DMS153 treated with DMSO at 0.1 percent for 48 hours (cell line): ENCODE results near the gene TAPBPL.
"Not testable (repeated sequence)": the region's sequence is repeated elsewhere in the genome, so short reads cannot be mapped to it uniquely, and the experiment has no call there.

Experiments used
- DNase-seq: peaks from one replicate; lab custom pipeline; 2025; ENCODE audit not compliant: unreplicated experiment; lab: John Stamatoyannopoulos, UW

The TAPBPL gene, protein sequence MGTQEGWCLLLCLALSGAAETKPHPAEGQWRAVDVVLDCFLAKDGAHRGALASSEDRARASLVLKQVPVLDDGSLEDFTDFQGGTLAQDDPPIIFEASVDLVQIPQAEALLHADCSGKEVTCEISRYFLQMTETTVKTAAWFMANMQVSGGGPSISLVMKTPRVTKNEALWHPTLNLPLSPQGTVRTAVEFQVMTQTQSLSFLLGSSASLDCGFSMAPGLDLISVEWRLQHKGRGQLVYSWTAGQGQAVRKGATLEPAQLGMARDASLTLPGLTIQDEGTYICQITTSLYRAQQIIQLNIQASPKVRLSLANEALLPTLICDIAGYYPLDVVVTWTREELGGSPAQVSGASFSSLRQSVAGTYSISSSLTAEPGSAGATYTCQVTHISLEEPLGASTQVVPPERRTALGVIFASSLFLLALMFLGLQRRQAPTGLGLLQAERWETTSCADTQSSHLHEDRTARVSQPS

DNA sequence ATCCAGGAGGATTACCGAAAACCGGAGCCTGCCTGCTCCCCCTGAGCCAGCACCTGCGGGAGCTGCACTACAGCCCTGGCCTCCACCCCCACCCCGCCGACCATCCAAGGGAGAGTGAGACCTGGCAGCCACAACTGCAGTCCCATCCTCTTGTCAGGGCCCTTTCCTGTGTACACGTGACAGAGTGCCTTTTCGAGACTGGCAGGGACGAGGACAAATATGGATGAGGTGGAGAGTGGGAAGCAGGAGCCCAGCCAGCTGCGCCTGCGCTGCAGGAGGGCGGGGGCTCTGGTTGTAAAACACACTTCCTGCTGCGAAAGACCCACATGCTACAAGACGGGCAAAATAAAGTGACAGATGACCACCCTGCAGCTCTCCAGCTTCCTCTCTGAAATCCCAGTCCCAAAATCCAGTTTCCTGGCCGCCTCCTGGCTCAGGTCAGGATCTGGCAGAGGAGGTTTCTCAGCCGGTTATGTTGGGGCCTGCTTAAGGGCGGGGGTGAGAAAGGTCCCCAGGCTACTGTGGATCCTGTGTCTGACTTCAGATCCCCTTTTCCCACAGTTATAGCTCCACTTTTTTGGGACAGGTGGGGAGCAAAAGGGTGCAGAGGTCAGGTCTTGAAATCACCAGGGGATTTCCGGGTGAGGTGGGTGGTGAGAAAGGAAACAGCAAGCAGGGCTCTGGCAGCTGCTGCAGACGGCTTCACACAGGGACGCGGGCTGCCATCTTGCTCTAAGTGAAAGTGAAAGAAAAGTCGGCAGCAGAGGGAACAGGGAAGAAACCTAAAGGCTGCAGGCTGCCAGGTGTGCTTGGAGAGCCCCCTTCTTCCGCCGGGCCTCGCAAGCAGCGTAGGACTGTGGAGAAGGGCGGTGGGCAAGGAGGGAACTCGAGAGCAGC lies at the start of gene TAPBPL:
TAPBPL (plus strand) TSS at position 695 of the 897 bp plus-strand sequence. CDS start 207 bp downstream, outside the sequence.
- DNase-seq: peak; percentile 84

DNA sequence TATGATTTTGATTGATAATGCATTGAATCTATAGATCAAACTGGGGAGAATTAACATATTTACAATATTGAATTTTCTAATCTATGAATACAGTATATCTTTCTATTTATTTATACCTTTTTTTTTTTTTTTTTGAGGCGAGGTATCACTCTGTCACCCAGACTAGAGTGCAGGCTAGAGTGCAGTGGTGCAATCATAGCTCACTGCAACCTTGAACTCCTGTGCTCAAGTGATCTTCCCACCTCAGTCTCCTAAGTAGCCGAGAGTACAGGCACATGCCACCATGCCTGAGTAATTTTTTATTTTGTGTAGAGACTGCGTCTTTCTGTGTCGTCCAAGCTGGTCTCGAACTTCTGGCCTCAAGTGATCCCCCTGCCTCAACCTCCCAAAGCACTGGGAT lies 47.5 kb upstream of the TAPBPL start:
- no peak for DNase-seq

DNA sequence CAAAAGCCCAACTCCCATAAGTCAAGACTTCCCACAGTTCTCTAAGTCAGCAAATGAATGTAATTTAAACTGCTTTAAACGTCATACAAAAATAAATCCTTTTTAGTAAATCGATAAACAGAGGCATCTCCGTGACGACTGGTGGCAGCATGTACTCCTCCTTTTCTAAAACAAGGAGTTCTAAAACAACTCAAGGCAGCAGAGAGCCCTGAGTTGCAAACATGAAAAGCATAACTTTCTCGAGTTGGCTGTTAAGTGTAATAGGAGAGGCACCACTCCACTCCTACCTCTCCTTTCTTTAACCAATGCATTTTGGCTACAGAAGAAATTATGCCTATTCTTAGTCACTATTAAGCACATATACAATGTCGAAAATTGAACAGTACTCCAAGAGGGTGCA lies 45.9 kb upstream of the TAPBPL start:
- DNase-seq: no peak

DNA sequence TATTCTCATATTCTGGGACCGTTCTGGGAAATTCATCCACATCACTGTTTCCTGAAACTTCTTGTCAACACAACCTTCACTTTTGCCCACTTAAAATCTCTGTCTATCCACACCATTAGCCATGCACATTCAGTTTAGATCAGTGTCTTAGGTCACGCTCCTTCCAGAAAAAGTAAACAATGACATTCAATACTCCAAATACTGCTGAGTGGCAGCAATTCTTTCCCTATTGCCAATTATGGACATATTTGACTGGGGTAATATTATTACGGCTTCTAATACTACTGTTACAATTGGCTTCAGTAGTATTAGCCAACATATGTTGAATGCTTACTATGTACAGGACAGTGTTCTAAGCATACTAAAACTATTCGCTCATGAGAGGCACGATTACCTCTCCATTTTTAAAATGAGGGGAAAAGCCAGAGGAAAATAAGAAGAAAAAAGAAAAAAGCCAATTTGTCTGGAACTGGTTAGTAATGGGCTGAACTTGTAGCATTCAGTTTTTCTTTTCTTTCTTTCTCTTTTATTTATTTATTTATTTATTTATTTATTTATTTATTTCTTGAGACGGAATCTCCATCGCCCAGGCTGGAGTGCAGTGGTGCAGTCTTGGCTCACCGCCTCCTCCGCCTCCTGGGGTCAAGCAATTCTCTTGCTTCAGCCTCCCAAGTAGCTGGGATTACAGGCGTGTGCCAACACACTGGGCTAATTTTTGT lies 44.4 kb upstream of the TAPBPL start:
- no peak for DNase-seq

DNA sequence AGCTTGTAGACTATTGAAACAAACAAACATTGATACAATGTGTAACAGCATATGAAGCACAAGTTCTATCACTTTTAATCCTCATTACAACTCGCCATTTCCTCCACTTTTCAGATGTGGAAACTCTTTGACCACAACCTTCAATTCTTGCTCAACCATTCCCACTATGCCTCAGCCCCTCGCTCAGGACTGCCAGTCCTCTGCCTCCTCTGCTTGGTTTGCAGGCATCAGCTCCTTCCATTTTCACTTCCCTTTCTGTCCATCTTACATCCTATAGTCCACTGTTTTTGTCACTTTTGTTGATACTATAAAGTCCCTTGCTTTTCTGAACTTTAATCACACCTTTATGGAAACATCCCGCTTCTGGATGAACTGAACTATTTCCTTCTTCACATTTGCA lies 35.2 kb upstream of the TAPBPL start:
- no peak for DNase-seq

DNA sequence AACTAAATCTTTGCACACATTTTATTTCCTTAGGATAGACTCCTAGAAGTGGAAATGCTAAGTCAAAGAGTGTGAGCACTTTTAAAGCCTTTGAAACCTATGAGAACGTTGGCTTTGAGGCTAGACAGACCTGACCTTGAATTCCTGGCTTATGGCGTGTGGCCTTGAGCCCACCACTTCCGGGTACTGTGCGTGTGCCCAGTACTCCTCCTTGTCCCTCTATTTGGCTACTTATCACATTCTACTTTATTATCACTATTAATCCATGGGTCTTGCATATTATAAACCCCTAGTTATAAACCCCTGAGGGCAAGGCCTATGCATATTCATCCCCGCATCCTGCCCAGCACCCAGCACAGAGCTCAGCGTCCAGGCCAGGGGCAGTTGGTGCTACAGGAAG lies 33.0 kb upstream of the TAPBPL start:
- no peak for DNase-seq

DNA sequence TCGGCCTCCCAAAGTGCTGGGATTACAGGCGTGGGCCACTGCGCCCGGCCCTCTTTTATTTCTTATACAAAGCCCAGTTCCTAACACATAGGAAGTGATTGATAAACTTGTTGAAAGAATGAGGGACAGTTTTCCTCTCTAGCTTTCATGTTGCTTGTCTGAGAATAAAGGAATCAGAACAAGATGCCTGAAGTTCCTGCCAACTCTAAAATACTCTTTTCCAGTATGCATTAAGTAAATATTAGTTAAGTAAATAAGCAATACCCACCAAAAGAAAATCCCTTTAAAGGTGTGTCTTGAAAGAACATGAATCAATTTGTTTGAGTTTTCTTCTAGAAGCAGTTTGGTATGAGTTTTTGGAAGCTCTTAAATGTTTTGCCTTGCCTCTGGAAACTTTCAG lies 31.5 kb upstream of the TAPBPL start:
- no peak for DNase-seq

DNA sequence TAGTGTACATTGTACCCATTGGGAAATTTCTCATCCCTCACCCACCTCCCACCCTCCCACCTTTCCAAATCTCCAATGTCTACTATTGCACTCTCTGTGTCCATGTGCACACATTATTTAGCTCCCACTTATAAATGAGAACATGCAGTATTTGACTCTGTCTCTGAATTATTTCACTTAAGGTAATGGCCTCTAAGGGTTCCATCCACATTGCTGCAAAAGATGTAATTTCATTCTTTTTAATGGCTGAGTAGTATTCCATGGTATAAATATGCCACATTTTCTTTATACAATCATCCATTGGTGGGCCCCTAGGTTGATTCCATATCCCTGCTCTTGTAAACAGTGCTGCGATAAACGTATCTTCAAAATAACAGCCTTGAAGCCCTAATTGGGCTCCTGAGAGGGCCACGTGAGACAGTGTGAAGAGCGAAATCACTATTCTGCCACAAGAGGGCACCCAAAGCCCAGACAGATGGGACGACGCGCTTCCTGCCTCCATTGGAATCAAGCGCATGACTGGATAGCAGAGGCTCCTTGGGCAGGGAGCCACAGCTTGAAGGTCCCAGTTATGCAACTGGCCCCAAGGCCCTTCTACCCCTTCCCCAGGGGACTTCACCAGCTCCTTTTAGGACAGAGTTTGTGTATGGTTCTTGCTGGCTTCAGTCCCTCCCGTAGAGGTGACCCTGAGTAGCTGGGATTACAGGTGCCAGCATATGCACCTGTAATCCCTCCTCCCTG lies 28.4 kb upstream of the TAPBPL start:
- peak; percentile 86 for DNase-seq

DNA sequence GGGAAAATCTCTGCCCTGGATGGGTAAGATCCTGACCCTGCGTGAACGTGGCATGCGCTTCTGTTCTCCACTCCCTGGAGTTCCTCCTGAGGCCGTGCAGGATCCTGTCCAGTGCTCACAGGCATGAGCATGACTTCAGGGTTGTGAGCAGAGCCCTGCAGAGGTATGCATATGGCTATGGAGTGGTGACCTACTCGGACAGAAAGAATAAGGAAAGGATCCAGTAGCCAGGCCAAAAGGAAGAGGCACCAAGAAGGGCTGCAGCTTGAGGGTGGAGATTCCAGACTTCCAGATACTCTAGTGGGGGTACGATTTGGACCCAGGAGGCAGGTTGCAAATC lies 27.9 kb upstream of the TAPBPL start:
- no peak for DNase-seq

DNA sequence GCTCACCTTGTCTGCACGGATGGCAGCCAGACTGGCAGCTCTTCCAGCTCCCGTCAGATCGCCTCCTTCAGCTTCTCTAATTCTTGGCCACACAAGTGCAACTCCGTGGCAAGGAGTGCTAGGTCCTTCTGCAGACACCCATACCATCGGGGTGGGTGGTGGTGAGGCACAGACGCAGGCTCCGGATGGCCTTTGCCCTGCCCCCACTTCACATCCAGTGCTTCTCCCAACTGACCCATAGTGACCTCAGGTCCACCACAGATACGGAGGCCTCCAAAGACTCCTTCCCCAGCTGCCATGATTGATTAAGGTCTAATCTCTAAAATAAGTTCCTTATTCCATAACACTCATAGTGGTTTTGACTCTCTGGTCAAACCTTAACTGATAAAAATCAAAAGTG lies 27.0 kb upstream of the TAPBPL start:
- no peak for DNase-seq

DNA sequence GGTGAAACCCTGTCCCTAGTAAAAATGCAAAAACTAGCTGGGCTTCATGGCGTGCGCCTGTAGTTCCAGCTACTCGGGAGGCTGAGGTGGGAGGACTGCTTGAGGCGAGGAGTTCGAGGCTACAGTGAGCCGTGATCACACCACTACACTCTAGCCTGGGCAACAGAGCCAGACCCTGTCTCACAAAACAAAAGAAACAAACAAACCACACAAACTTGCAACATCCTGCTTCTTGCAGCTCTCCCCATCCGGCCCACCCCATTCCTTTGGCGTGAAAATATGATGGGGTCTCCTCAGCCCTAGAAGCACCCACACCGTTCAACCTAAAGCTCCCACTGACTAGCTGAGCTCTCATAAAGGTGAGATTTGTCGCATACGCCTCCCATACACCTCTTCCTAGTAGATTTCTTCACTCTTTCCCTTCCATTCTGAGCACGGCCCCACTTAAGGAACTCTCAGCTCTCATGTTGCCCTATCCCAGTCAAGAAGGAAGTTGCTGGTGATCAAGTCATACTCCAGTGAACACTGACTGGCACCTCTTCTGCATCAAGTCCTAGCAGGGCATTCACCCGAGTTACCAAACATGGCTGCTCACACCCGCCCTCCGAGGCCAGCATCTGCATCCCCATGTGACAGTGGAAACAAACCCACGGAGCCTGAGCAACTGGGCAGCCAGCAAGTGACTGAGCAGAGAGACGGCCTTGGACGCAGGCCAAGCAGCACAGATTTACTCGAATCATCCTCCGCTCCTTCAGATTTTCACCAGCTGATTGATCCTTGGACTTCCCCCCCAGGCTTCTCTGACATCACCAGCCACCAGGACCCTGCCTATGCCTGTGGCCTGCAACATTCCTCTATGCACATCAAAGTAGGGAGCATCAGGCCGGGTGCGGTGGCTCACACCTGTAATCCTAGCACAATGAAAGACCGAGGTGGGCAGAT lies 26.0 kb upstream of the TAPBPL start:
- no peak for DNase-seq

DNA sequence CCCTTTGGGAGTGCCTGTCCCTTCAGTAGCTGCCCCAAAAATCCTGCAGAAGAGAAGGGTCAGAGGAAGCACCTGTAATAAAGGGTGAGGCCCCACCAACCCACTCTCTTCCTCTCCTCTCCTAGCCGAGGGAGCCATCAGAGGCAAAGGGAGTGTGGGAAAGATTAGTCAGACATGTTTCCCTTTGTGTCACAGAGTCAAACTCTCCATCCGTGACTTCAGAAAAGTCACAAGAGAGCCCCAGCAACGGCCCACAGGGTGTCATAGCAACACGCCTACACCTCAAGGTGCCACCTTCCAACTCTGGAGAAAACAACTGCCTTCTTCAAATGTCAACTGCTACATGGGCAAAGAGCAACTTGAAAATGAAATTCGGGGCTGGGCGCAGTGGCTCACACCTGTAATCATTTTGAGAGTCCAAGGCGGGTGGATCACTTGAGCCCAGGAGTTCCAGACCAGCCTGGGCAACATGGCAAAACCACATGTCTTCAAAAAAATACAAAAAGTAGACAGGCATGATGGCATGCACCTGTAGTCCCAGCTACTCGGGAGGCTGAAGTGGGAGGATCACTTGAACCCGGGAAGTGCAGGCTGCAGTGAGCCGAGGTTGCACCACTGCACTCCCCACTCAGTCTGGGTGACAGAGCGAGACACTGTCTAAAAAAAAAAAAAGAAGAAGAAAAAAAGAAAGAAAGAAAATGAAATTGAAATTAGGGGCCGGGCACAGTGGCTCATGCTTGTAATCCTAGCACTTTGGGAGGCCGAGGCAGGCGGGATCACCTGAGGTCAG lies 24.8 kb upstream of the TAPBPL start:
- no peak for DNase-seq

DNA sequence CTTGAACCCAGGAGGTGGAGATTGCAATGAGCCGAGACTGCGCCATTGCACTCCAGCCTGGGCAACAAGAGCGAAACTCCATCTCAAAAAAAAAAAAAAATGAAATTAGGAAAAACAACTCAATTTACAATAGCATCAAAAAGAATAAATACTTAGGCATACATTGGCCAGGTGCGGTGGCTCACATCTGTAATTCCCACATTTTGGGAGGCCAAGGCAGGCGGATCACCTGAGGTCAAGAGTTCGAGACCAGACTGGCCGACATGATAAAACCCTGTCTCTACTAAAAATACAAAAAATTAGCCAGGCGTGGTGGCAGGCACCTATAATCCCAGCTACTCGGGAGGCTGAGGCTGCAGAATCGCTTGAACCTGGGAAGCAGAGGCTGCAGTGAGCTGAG lies 24.0 kb upstream of the TAPBPL start:
- DNase-seq: not testable (repeated sequence)

DNA sequence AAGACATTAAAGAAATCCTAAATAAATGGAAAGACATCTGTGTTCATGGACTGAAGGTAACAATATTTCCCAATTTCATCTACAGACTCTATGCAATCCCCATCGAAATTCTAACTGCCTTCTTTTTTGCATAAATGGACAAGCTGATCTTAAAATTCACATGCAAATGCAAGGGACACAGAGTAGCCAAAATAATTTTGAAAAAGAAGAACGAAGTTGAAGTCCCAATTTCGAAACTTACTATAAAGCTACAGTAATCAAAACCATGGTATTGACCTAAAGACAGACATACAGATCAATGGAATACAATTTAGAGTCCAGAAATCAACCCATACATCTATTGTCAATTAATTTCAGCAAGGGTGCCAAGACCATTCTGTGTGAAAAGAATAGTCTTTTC lies 23.5 kb upstream of the TAPBPL start:
- no peak for DNase-seq

DNA sequence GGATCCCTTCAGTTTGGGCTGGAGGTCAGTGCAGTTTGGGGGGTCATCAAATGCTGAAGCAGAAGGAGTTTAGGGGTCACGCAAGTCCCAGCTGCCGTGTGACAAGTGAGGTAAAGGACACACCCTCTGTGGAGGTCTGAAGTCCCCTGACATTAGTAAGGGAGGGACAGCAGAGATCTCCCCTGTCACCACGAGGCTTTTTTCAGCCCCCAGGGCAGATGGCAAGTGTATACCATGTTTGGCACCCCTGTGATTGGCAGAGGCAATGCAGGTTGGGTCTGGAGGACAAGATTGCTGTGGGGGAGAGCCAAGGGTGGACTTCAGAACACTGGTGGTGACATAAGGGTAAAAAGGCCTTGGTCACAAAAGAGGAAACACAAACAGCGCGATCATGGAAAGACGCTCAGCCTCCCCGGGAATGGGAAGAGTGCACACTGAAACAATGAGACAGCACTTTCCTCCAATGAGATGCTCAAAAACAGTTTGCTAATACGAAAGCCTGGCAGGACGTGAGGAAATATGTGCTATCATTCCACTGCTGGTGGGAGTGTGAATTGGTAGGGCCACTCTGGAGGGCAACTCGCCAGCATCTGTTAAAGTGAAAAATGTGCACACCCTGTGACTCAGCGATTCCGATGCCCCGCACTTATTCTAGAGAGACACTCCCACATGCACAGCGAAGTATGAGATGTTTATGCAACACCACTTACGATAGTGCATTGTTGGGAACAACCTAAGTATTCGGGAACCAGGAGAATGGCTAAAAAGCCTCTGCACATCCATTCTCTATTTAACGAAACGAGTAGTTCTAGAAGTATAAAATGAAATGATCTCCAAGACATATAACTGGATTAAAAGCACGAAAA lies 21.5 kb upstream of the TAPBPL start:
- DNase-seq: peak; percentile 32

DNA sequence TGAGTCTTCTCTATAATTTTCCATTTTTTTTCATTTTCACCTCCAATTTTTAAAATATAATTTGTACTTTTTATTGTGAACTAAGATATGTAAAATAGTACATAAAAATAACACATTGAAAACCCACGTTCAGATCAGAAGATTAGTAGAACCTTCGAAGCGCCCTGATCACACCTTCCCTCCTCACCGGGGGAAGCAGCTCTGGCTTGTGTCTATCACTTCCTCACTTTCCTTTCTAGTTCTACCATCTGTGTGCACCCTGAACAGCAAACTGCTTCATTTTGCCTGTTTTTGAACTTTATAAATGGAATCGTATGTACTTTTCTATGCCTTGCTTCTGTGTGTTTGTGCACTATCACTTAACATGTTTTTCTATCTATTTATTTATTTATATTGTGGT lies 18.9 kb upstream of the TAPBPL start:
- DNase-seq: no peak

DNA sequence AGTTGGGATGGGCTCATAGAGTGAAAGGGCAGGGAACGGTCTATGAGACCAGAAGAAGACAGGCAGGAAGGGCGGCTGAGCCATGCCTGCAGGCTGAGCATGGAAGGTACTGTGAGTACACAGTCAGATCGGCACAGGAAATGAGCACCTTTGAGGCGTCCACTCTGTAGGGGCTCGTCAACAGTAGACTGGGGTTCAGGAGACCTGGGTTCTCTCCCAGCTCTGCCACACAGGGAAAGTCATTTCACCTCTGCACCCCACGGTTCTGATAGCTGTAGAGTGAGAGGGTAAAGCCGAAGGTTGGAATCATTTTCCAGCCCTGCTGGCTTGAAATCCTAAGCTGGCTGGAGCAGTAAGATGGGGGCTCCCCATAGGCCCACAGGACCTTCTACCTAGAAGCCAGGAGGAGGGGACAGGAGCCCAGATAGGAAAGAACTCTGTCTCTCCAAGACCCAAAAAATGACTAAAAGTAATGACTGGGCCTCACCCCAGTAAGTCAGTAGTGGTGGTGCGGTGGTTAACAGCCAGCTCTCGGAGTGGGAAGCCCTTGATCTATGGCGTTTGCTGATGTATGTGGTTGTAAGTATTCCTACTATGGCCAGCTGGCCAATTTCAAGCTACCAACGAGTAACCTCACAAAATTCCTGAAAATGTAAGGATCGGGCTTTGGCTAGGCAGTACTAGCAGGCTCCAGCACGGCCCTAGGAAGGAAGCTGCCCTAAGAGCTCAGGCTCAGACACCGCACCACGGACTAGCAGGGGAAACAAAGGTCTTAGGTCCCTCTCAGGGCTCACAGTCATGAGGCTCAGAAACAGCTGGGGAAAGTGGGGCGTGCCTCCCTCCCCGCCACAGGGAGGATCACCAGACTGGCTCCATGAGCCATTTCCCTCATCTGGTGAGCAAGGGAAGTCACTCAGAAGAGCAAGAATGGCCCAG lies 17.4 kb upstream of the TAPBPL start:
- DNase-seq: no peak
